HG02678 (cell line): ENCODE measurements around the gene RPL28.

Experiments used
- ATAC-seq: cut with Tn5 transposase; IDR thresholded peaks from one replicate; pipeline ENCODE4 v1.9.1; 2021; ENCODE audit warnings: mild to moderate bottlenecking, moderate library complexity; ENCODE audit not compliant: unreplicated experiment

RPL28 gene

DNA sequence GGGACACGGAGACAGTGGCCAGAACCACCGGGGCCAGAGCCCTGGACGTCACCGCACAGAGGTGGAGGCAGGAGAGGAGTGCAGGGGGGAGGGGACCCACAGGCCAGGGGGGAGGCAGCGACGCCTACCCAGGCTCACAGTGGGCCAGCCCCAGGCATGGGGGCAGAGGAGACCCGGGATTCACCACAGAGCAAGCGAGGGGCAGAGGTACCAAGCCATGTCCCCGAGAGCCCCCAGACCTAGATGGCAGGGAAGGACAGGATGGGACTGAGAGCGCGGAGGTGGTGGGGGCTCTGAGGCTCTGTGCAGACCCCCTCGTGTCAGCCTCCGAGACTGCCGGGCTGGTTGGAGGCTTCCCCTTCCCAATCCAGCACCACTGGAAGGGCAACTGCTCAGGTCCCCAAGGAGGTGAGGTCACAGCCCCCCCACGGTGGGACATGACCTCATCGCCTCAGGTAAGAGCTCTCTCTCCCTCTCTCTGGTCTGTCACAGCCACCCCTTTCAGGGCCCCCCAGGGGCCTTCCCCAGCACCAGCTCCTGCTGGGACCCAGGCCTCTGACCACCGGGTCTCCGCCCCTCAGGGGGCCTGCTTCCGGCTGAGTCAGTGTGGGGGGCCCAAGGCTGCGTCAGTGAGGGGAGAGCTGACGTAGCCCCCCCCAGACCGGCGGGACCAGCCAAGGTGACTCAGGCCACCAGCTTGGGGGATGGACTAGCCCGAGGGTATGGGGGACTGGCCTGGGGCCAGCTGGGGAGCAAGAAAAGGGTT lies 13.2 kb upstream of the RPL28 start:
- ATAC-seq = no peak

DNA sequence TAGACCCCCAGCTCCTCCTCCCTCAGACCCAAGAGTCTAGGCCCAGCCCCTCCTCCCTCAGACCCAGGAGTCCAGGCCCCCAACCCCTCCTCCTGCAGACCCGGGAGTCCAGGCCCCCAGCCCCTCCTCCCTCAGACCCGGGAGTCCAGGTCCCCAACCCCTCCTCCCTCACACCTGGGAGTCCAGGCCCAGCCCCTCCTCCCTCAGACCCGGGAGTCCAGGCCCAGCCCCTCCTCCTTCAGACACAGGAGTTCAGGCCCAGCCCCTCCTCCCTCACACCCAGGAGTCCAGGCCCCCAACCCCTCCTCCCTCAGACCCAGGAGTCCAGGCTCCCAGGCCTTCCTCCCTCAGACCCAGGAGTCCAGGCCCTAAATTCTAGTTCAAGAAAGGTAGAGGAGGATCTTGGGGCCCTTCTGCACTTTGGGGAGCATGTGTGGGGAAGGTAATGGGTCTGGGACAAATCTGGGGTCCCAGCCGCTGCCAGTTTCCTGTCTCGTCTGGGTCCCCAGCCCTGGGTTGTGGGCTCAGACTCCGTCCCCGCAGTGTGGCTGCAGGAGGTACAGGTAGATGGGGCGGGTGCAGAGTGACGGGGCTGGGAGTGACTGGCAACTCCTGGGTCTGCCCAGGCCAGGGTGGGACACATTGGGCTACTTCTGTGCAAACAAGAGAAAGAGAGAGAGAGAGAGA lies 12.3 kb upstream of the RPL28 start:
- ATAC-seq = no peak

DNA sequence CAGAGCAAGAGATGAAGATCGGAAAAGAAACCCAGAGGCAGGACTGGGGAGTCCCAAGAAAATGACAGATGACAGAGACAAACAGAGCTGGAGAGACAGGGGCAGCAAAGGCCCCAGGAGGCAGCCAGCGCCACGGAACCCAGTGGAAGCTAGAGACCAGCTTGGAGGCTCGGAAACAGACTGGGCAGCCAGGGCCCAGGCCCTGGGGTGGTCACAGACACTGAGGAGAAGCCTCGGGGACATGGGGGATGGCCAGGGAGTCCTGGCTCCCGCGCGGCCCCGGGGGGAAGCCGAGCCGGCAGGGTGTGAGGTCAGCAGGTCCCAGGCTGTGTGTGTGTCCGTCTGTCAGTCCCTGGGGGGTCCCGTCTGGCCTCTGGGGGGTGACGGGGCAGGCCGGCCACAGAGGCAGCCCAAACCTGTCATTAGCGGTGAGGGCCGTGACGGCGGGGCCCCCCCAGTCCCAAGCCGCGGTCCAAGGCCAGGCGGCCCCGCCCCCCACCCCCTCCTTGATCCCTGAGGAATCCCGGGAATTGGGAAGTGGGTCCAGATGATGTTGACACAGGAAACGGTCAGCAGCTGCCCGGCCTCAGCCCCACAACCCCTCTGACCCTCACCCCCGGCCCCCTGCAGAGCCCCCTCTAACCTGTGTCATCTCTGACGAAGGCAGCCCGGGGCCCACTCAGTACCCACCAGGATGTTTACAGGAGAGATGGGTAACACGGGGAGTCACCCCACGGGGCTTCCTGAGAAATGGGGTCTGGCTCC lies 11.6 kb upstream of the RPL28 start:
- ATAC-seq = no peak

DNA sequence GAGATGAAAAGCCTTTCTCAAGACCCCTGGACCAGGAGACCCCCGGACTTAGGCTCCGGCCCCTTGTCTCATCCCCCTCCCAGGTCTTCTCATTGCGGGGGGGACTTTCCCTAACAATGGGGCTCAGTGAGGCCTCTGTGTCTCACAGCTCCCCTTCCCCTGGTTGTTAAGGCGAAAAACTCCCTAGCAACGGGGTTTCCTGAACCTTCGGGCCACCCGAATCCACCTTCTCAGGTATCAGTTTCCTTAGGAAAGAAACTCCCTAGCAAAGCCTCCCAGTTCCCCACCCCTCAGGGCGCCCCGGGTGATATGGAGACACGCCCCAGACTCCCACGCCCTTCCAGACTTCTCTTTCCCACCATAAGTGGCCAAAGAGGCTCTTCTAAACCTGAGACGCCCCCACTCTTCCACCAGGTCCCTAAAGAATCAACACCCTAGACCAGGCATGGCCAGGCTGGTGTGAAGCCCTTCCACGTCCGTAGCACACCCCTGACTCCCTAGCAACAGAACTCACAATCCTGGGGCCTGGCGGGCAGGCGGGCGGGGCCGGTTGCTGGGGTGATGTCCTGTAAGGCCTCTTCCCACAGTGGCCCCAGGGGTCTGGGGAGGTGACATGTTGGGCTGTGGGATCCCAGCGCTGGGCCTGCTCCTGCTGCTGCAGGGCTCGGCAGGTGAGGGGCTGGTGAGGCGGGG lies 9.3 kb upstream of the RPL28 start, which contains the start of gene TMEM190:
Gene TMEM190, plus strand, starts transcription at position 586 of the 693 bp plus-strand sequence. Its CDS starts 28 bp downstream, at position 614.
- ATAC-seq = no peak

DNA sequence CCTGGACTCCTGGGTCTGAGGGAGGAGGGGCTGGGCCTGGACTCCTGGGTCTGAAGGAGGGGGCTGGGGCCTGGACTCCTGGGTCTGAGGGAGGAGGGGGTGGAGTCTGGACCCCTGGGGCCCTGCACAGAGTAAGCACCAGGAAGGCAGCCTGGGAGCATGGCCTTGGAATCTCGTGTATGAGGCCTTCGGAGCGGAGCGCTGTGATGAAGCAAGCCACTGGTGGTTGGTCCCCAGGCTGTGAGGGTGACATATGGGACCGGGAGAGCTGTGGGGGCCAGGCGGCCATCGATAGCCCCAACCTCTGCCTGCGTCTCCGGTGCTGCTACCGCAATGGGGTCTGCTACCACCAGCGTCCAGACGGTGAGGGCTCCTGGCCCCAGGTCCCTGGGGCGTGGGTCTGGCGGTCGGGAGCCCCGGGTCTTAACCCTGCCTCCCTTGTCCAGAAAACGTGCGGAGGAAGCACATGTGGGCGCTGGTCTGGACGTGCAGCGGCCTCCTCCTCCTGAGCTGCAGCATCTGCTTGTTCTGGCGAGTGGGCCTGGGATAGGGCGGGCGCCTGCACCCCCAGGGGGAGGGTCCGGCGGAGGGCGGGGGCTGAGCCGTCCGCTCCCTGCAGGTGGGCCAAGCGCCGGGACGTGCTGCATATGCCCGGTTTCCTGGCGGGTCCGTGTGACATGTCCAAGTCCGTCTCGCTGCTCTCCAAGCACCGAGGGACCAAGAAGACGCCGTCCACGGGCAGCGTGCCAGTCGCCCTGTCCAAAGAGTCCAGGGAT lies 8.2 kb upstream of the RPL28 start:
- ATAC-seq = no peak

DNA sequence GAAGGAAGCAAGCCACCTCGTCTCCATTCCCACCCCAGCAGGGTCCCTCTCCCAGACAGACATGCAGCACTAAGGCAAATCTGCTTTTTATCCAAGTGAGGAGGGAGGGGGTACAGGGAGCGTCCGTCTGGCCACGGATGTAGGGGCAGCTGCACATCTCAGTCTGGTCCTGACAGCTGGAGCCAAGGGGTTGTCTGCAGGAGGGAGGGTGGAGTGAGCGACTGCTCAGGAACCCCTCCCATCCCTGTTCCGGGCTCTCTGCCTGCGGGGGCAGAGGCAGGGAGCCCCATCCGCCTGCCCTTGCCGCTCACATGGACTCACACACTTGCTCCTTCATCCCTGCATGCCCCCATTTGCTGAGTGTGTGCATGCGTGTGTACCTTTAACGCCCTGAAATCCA lies 6.6 kb upstream of the RPL28 start:
- no peak for ATAC-seq

DNA sequence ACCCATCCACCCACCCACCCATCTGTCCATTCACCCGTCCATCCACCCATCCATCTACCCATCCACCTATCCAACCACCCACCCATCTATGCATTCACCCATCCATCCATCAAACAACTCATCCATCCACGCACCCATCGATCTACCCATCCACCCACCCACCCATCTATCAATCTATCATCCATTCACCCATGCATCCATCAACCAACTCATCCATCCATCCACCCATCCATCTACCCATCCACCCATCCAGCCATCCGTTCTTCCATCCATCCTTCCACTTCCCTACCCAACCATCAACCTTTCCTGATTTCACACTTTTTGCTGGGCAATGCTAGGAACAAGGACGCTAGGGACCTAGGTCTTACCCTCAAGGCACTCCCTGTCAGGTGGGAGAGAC lies 3.7 kb upstream of the RPL28 start:
- no peak for ATAC-seq

DNA sequence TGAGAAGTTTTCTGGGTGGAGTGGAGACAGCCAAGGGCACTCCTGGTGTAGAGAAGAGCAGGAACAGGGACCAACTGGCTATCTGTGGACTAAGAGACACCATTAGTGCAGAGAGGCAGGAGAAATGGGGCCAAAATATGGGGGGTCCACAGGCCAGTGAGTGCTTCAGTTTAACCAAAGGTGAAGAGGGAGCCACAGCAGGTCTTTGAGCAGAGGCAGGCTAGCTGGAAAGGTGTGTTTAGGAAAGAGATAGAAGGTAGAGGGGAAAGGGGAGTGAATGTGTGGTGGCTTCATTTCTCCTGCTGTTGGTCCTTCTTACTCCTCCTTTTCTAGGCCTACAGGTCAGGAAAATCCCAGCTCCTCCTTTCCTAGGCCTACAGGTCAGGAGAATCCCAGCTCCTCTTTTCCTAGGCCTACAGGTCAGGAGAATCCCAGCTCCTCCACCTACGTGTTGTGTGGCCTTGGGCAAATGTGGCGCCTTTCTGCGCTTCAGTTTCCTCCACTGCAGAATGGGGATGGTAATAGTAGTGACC lies 3.1 kb upstream of the RPL28 start:
- no peak for ATAC-seq

DNA sequence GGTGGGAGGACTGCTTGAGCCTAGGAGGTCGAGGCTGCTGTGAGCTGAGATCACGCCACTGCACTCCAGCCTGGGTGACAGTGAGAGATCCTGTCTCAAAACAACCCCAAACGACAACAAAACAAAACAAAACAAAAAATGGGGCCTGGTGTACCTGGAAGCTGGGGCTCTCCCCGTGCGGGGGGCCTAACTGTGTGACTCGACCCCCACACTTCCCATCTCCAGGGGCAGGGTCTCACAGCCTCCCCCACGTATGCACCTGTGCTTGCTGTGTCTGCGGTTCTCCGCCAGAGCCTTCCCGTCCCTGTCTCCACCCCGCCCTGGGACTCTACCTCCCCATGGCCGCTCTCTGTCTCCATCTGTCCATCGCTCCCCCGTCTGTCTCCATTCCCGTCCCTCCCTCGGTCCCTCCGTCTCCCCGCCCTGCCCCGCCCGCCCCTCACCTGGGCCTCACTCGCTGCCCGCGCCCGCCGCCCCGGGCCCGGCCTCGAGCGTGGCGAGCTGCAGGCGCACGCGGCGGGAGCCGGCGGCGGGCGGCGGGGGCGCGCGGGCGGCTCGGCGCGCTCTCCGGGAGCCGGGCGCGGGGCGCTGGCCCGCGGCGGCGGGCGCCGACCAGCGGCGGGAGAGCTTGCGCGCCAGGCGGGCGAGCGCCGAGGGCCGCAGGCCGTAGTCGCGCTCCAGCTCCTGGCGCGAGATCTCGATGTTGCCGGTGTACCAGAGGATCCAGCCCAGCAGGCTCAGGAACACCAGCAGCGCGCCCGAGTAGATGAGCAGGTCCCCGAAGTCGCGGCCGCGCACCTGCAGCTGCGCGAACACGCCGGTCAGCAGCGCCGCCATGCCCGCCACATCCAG lies 2.2 kb upstream of the RPL28 start:
- no peak for ATAC-seq

DNA sequence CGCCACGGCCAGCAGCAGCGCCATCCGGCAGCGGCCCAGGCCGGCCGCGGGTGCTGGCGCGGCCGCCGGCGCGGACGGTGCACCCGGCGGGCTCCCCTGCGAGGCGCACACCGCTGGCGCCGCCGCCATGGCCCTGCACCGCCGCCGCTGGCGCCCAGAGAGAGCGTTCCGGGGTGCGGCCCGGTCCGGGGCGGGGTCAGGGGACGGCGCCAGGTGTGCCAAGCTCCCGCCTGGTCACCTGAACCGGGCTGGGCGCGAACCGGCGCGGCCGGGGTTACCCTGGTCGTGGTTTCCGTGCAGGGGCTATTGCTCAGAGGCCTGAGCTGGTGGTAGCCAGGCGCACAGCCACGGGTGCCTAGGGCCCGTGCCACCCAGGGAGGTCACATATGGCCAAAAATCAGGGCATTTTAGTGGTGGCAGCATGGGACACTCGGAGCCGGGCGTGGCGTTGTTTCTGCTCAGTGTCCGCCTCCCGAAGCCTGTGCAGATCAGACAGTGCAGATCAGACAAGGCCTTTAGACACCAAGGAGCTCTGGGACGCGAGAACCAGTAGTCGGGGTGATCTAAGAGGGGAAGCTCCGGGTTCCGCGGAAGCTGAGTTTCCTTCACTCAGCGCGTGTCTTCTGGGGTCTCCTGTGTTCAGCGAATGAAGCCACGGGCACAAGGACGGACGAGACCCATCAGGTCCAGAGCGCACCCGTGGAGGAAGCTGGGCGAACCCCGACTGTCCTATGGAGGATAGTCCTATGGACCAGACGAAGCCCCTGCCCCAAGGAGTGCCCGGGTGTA lies 1.4 kb upstream of the RPL28 start, which contains the start of gene TMEM238:
Gene TMEM238, minus strand, starts transcription at position 162 of the 789 bp plus-strand sequence. Its CDS starts 33 bp downstream, at position 129.
- ATAC-seq = no peak

DNA sequence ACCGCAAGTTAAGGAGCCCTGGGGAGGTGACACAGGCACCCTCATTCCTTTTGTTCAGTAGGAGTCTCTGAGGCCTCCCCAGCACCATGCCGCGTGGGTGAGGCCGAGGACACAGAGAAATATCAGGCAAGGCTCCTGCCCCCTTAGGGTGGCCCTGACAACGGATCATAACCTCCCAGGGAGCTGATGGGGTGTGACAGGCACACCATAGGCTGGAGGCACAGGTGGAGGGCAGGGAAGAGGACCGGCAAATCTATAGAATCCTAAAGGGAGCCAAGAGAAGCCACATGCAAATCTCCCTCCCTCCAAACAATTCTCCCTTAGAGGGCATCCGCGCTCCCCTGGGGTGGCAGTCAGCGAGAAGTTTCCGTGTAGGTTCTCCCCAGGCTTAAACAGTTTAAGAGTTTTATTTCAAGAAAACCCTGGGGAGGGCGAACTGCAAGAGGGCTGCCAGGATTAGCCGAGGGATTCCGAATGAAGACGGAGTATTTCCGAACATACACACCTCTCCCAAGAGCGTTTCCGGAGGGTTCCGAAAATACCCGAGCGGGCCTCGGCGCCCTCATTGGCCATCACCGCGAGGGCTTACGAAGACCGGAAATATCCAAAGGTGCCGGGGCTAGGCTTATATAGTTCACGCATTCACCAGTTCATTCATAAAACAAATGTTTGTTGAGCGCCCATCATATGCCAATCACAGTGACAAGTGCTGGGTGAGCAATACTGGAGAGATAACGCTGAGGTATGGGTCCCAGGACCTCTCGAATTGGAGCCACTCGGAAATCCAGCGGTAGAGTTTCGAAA lies 610 bp upstream of the RPL28 start:
- peak; percentile 50 for ATAC-seq

DNA sequence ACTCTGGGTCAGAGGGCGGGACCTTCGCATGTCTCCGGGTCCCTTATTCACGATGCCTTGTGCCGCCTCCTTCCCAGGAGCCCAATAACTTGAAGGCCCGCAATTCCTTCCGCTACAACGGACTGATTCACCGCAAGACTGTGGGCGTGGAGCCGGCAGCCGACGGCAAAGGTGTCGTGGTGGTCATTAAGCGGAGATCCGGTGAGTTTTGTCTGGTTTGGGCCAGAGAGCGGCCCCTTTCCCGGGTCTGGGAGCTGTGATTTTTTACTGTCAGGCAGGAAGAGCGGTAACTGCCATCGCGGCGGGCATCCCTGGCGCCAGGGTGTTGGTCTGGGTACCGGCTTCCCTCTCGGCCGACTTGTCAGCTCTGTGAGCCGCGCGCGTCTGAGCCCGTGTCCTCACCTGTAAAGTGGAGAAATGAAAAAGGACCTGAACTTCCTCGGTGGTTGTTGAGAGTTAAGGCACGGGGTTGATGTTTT lies 800 bp downstream of the RPL28 start:
- no peak for ATAC-seq

DNA sequence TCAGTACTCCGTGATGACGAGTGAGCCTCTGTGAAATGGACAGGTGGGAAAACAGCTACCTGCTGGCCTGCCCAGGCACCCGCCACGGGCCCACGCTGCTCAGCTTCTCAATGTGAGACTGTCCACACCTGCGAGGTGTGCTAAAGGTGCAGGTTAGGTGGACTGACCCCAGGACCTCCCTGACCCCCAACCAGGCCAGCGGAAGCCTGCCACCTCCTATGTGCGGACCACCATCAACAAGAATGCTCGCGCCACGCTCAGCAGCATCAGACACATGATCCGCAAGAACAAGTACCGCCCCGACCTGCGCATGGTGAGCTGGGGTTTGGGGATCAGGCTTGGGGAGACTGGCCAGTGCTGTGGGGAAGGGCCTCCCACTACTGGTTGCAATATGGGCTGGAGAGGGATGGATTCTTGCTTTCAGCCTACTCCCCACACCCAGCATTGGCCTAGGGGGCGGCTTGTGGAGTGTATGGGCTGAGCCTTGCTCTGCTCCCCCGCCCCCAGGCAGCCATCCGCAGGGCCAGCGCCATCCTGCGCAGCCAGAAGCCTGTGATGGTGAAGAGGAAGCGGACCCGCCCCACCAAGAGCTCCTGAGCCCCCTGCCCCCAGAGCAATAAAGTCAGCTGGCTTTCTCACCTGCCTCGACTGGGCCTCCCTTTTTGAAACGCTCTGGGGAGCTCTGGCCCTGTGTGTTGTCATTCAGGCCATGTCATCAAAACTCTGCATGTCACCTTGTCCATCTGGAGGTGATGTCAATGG lies 2.2 kb downstream of the RPL28 start:
- ATAC-seq = no peak

DNA sequence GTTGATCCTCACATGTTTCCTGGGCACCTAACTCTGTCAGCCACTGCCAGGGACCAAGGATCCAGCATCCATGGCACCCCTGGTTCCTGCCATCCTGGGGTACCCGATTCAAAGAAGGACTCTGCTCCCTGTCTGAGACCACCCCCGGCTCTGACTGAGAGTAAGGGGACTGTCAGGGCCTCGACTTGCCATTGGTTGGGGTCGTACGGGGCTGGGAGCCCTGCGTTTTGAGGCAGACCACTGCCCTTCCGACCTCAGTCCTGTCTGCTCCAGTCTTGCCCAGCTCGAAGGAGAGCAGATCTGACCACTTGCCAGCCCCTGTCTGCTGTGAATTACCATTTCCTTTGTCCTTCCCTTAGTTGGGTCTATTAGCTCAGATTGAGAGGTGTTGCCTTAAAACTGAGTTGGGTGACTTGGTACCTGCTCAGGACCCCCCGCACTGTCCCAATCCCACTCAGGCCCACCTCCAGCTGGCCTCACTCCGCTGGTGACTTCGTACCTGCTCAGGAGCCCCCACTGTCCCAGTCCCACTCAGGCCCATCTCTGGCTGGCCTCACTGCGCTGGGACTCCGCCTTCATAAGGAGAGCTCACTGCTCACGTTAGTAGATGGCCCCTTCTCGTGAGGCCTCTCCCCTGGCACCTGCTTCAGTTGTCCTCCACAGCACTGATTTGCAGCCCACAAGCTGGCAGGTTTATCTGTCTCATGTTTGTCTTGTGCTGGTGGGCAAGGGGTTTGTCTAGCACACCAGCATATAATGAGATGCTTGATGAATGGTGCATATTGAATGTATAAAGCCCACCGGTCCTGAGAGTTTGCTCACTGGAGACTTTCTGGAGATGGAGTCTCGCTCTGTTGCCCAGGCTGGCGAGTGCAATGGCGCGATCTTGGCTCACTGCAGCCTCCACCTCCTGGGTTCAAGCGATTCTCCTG lies 3.9 kb downstream of the RPL28 start:
- no peak for ATAC-seq

DNA sequence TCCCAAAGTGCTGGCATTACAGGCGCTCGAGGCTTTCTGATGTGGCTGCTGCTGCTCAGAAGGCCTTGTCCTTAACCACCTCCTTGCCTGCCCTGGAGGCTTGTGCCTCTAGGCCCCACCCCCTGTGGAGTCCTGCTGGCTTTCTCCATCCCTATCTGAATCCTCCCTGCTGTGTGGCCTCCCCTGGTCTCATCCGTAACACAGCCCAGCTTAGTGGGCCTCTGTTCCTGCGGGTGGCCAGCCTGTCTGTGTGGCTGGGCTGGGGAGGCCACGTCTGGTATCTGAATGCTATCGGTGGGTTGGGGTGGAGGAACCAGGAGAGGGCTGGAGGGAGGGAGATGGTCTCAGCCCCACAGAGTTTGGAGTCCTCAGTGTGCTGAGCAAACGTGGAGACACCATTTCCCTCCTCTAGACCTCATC lies 4.7 kb downstream of the RPL28 start:
- no peak for ATAC-seq
